ENCODE results near the gene CSF1. TPM values are rescaled to one million over a fixed set of nuclear protein-coding genes. Genes with fewer than 3 reads are reported as not detected.

The CSF1 gene
- polyA plus RNA-seq, 1 donor (not counting 4 experiments of a cell fraction or from before 2014, with no cell fraction given): 1.8 TPM

GRCh38 chr1:109925159-109925990 is 14.7 kb downstream of the CSF1 start:
- H3K4me2 ChIP-seq (ENCODE audit: control insufficient read depth, extremely low read depth, insufficient read depth, low read depth, low read length): no peak overlapping the region
- no peak overlapping the region for H3K27ac ChIP-seq (ENCODE audit: control insufficient read depth, insufficient read depth, low read length)
- no peaks in the 10 kb centered on the region for H3K36me3 ChIP-seq (ENCODE audit: control insufficient read depth in 2 of 2, extremely low read depth in 1 of 2, insufficient read depth in 2 of 2, low read length in 2 of 2)
- H3K9me3 ChIP-seq (ENCODE audit: control insufficient read depth, low read depth, low read length): no peaks in the 10 kb centered on the region
- H3K9ac ChIP-seq (ENCODE audit: control insufficient read depth, extremely low read depth, insufficient read depth, low read length): no peak overlapping the region
- no peak overlapping the region for H2AFZ ChIP-seq (ENCODE audit: control insufficient read depth, low read length)
- no peaks in the 10 kb centered on the region for H3K79me2 ChIP-seq (ENCODE audit: control insufficient read depth, insufficient read depth, low read length)
- FAIRE-seq (no peak), DNase-seq (ENCODE audit: low read depth, low spot score) (no peak)
- peaks cover 20% of the 10 kb centered on the region for H3K4me1 ChIP-seq (ENCODE audit: control insufficient read depth, extremely low read depth, insufficient read depth, low read length)
- H3K9me1 ChIP-seq (ENCODE audit: control insufficient read depth, extremely low read depth, insufficient read depth, low read length): peaks cover 3% of the 10 kb centered on the region
- H4K20me1 ChIP-seq (ENCODE audit: control insufficient read depth, extremely low read depth, insufficient read depth, low read length): no peaks in the 10 kb centered on the region
- H3K27me3 ChIP-seq (ENCODE audit: control insufficient read depth, extremely low read depth, insufficient read depth, low read length): no peaks in the 10 kb centered on the region
- no peak overlapping the region for H3K4me3 ChIP-seq (ENCODE audit: control insufficient read depth in 2 of 3, extremely low read depth in 1 of 3, insufficient read depth in 2 of 3, low read depth in 1 of 3, low read length in 3 of 3)
- TF ChIP-seq, protein P1, sequence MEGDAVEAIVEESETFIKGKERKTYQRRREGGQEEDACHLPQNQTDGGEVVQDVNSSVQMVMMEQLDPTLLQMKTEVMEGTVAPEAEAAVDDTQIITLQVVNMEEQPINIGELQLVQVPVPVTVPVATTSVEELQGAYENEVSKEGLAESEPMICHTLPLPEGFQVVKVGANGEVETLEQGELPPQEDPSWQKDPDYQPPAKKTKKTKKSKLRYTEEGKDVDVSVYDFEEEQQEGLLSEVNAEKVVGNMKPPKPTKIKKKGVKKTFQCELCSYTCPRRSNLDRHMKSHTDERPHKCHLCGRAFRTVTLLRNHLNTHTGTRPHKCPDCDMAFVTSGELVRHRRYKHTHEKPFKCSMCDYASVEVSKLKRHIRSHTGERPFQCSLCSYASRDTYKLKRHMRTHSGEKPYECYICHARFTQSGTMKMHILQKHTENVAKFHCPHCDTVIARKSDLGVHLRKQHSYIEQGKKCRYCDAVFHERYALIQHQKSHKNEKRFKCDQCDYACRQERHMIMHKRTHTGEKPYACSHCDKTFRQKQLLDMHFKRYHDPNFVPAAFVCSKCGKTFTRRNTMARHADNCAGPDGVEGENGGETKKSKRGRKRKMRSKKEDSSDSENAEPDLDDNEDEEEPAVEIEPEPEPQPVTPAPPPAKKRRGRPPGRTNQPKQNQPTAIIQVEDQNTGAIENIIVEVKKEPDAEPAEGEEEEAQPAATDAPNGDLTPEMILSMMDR (optimal IDR thresholded peaks at IDR 0.05 in 1 of 3, IDR thresholded peaks at IDR 0.05 in 1 of 3, conservative IDR thresholded peaks at IDR 0.05 in 1 of 3; ENCODE audit: extremely low read depth in 1 of 3, insufficient read depth in 2 of 3, low read length in 3 of 3): no peak
- TF ChIP-seq EZH2 (IDR thresholded peaks at IDR 0.05; ENCODE audit: low read length): no peak
- dilution Hi-C loops (cut with MboI; ENCODE audit: extremely low pct_ligation_motif_present, low sequenced_read_pairs): no loop called here

- no peaks in the 10 kb centered on the region for H3K9me3 ChIP-seq (ENCODE audit: control insufficient read depth, low read depth, low read length)
- H3K27me3 ChIP-seq (ENCODE audit: control insufficient read depth, extremely low read depth, insufficient read depth, low read length): no peaks in the 10 kb centered on the region
- DNase-seq (ENCODE audit: low read depth, low spot score) (no peak), FAIRE-seq (no peak)
- no peaks in the 10 kb centered on the region for H3K36me3 ChIP-seq (ENCODE audit: control insufficient read depth in 2 of 2, extremely low read depth in 1 of 2, insufficient read depth in 2 of 2, low read length in 2 of 2)
- TF ChIP-seq EZH2 (IDR thresholded peaks at IDR 0.05; ENCODE audit: low read length): no peak
- TF ChIP-seq, protein P1 (optimal IDR thresholded peaks at IDR 0.05 in 1 of 3, IDR thresholded peaks at IDR 0.05 in 1 of 3, conservative IDR thresholded peaks at IDR 0.05 in 1 of 3; ENCODE audit: extremely low read depth in 1 of 3, insufficient read depth in 2 of 3, low read length in 3 of 3): no peak
- H3K27ac ChIP-seq (ENCODE audit: control insufficient read depth, insufficient read depth, low read length): no peak overlapping the region
- no peaks in the 10 kb centered on the region for H3K79me2 ChIP-seq (ENCODE audit: control insufficient read depth, insufficient read depth, low read length)
- no peaks in the 10 kb centered on the region for H4K20me1 ChIP-seq (ENCODE audit: control insufficient read depth, extremely low read depth, insufficient read depth, low read length)
- no peak overlapping the region for H3K4me3 ChIP-seq (ENCODE audit: control insufficient read depth in 2 of 3, extremely low read depth in 1 of 3, insufficient read depth in 2 of 3, low read depth in 1 of 3, low read length in 3 of 3)
- no peak overlapping the region for H3K4me2 ChIP-seq (ENCODE audit: control insufficient read depth, extremely low read depth, insufficient read depth, low read depth, low read length)
- H3K9ac ChIP-seq (ENCODE audit: control insufficient read depth, extremely low read depth, insufficient read depth, low read length): no peak overlapping the region
- H3K9me1 ChIP-seq (ENCODE audit: control insufficient read depth, extremely low read depth, insufficient read depth, low read length): peaks cover 3% of the 10 kb centered on the region
- H2AFZ ChIP-seq (ENCODE audit: control insufficient read depth, low read length): no peak overlapping the region
- dilution Hi-C loops (cut with MboI; ENCODE audit: extremely low pct_ligation_motif_present, low sequenced_read_pairs): no loop called here
- peaks cover 20% of the 10 kb centered on the region for H3K4me1 ChIP-seq (ENCODE audit: control insufficient read depth, extremely low read depth, insufficient read depth, low read length)
These were observed 16.1 kb downstream of the CSF1 start for GRCh38 chr1:109926662-109927300.

All from keratinocyte (primary cell).